ENCODE measurements around the gene PIGR. TPM values are rescaled to one million over a fixed set of nuclear protein-coding genes. Genes with fewer than 3 reads are reported as not detected.
A peak's percentile ranks its signal among the peaks of the same experiment; 100 is the strongest.

The PIGR gene
- total RNA-seq, 6 donors from 2014 or later = 396 to 1,034 (median 618) TPM

GRCh38 chr1:206958144-206958543 lies 11.9 kb upstream of the PIGR start:
- no peak overlapping the region for H3K27ac ChIP-seq
- ATAC-seq (ENCODE audit: low FRiP score in 2 of 2) (no peak), DNase-seq (no peak)
- H3K4me3 ChIP-seq = no peak overlapping the region
- 79 to 88% methylated on average over 2 of the region's 2 CpGs for WGBS, 2 donors
- peaks cover 0 to 25% (median 11%) of the 10 kb centered on the region in 4 donors for H3K4me1 ChIP-seq
- H3K9me3 ChIP-seq = no peaks in the 10 kb centered on the region
- no peaks in the 10 kb centered on the region for H3K36me3 ChIP-seq
- H3K27me3 ChIP-seq = no peaks in the 10 kb centered on the region
- no peak for TF ChIP-seq EP300 (IDR thresholded peaks at IDR 0.05)
- no peak for TF ChIP-seq POLR2A (IDR thresholded peaks at IDR 0.05)
- no peak for TF ChIP-seq CTCF (IDR thresholded peaks at IDR 0.05)

GRCh38 chr1:206957639-206958038 lies 11.4 kb upstream of the PIGR start:
- Histone ChIP-seq H3K27me3 (no peaks in the 10 kb centered on the region), H3K4me1 (peaks cover 0 to 27% (median 12%) of the 10 kb centered on the region in 4 donors), H3K36me3 (no peaks in the 10 kb centered on the region), H3K4me3 (no peak overlapping the region), H3K27ac (no peak overlapping the region), H3K9me3 (no peaks in the 10 kb centered on the region)
- no peak for ATAC-seq (ENCODE audit: low FRiP score in 2 of 2)
- no peak for DNase-seq
- TF ChIP-seq POLR2AphosphoS5 (IDR thresholded peaks at IDR 0.05) (no peak), CTCF (IDR thresholded peaks at IDR 0.05) (no peak), EP300 (IDR thresholded peaks at IDR 0.05) (no peak), POLR2A (IDR thresholded peaks at IDR 0.05) (no peak)
- 88 to 92% methylated on average over 5 of the region's 5 CpGs for WGBS, 2 donors

GRCh38 chr1:206955476-206956451 lies 9.5 kb upstream of the PIGR start:
- Histone ChIP-seq H3K9me3 (no peaks in the 10 kb centered on the region), H3K36me3 (no peaks in the 10 kb centered on the region), H3K4me1 (peaks cover 0 to 36% (median 13%) of the 10 kb centered on the region in 4 donors), H3K4me3 (no peak overlapping the region), H3K27ac (peak overlapping the region in 2 of 4 donors; percentile 27 to 55), H3K27me3 (no peaks in the 10 kb centered on the region)
- TF ChIP-seq POLR2A (IDR thresholded peaks at IDR 0.05) (no peak), POLR2AphosphoS5 (IDR thresholded peaks at IDR 0.05) (no peak), EP300 (IDR thresholded peaks at IDR 0.05) (no peak), CTCF (IDR thresholded peaks at IDR 0.05) (no peak)
- ATAC-seq (ENCODE audit: low FRiP score in 2 of 2) = peak; percentile 20 to 41
- 51 to 53% methylated on average over 11 of the region's 11 CpGs for WGBS, 2 donors
- peak in 1 of 2 donors; percentile 81 for DNase-seq

GRCh38 chr1:206954459-206955342 lies 8.4 kb upstream of the PIGR start:
- Histone ChIP-seq H3K4me3 (no peak overlapping the region), H3K36me3 (no peaks in the 10 kb centered on the region), H3K4me1 (peaks cover 0 to 36% (median 13%) of the 10 kb centered on the region in 4 donors), H3K27ac (peak overlapping the region in 2 of 4 donors; percentile 55 to 70), H3K27me3 (no peaks in the 10 kb centered on the region), H3K9me3 (no peaks in the 10 kb centered on the region)
- ATAC-seq (ENCODE audit: low FRiP score in 2 of 2) (no peak), DNase-seq (no peak)
- WGBS, 2 donors = 63 to 68% methylated on average over 10 of the region's 10 CpGs
- TF ChIP-seq CTCF (IDR thresholded peaks at IDR 0.05) = no peak
- TF ChIP-seq POLR2AphosphoS5 (IDR thresholded peaks at IDR 0.05) = no peak
- TF ChIP-seq EP300 (IDR thresholded peaks at IDR 0.05) = no peak
- TF ChIP-seq POLR2A (IDR thresholded peaks at IDR 0.05) = no peak
